ENCODE measurements around the gene KDM4C. TPM values are rescaled to one million over a fixed set of nuclear protein-coding genes. Genes with fewer than 3 reads are reported as not detected.

The KDM4C gene
- total RNA-seq, 1 experiment from 2014 or later, result 16.8 TPM

- TF ChIP-seq, protein P1, sequence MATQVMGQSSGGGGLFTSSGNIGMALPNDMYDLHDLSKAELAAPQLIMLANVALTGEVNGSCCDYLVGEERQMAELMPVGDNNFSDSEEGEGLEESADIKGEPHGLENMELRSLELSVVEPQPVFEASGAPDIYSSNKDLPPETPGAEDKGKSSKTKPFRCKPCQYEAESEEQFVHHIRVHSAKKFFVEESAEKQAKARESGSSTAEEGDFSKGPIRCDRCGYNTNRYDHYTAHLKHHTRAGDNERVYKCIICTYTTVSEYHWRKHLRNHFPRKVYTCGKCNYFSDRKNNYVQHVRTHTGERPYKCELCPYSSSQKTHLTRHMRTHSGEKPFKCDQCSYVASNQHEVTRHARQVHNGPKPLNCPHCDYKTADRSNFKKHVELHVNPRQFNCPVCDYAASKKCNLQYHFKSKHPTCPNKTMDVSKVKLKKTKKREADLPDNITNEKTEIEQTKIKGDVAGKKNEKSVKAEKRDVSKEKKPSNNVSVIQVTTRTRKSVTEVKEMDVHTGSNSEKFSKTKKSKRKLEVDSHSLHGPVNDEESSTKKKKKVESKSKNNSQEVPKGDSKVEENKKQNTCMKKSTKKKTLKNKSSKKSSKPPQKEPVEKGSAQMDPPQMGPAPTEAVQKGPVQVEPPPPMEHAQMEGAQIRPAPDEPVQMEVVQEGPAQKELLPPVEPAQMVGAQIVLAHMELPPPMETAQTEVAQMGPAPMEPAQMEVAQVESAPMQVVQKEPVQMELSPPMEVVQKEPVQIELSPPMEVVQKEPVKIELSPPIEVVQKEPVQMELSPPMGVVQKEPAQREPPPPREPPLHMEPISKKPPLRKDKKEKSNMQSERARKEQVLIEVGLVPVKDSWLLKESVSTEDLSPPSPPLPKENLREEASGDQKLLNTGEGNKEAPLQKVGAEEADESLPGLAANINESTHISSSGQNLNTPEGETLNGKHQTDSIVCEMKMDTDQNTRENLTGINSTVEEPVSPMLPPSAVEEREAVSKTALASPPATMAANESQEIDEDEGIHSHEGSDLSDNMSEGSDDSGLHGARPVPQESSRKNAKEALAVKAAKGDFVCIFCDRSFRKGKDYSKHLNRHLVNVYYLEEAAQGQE (IDR thresholded peaks at IDR 0.05; ENCODE audit: low read depth), result no peak
- TF ChIP-seq SRF (IDR thresholded peaks at IDR 0.05; ENCODE audit: low read depth) (no peak), EGR1 (IDR thresholded peaks at IDR 0.05; ENCODE audit: low read depth) (no peak)
- TF ChIP-seq, protein P2, sequence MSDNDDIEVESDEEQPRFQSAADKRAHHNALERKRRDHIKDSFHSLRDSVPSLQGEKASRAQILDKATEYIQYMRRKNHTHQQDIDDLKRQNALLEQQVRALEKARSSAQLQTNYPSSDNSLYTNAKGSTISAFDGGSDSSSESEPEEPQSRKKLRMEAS (IDR thresholded peaks at IDR 0.05), result no peak
Observed at GRCh38 chr9:7147121-7148090, 389.6 kb downstream of the KDM4C start (continued).

DNA sequence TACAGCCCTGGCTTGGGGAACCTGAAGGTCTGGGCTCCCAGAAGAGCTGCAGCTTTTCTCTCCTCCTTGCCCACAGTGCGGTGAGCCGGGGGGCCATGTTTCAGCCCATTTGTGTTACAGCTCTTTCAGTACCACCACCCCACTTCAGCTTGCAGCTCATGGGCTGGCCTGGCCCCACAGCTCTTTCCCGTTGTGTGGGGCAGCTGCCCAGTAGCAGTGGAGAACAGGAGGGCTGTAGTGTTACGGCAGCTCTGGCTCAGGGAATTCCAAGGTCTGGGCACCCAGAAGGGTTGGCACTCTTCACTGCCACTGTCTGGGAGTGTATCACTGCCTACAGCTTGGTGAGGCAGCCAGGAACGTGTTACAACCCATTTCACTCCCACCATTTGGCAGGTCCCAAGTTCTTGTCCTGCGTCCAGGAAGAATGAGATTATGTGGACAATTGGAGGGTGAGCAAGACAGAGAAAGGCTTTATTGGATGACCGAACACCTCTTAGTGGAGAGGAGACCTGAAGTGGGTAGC is 390.5 kb downstream of the KDM4C start:
- Histone ChIP-seq H3K4me2 (ENCODE audit: low read length) (no peak overlapping the region), H3K9me3 (ENCODE audit: control insufficient read depth in 1 of 2, insufficient read depth in 1 of 2, low read depth in 1 of 2, low read length in 2 of 2) (no peaks in the 10 kb centered on the region), H2AFZ (ENCODE audit: low read depth, low read length, poor library complexity, severe bottlenecking) (no peak overlapping the region), H3K27me3 (ENCODE audit: insufficient read depth, low read length) (no peaks in the 10 kb centered on the region), H3K36me3 (ENCODE audit: control insufficient read depth in 1 of 2, insufficient read depth in 2 of 2, low read length in 2 of 2) (no peaks in the 10 kb centered on the region), H3K4me1 (ENCODE audit: control insufficient read depth in 1 of 2, insufficient read depth in 2 of 2, low read length in 2 of 2) (peaks cover 0 to 8% of the 10 kb centered on the region in 2 experiments; a peak in 2 of 4 replicates), H3K9ac (ENCODE audit: low read length) (no peak overlapping the region), H3K27ac (ENCODE audit: low read depth, low read length) (no peak overlapping the region), H3K4me3 (replicated peaks in 1 of 2; ENCODE audit: low read depth in 1 of 2, low read length in 2 of 2) (no peak overlapping the region), H3K9me2 (ENCODE audit: insufficient read depth) (no peaks in the 10 kb centered on the region), H4K20me1 (ENCODE audit: insufficient read depth) (no peaks in the 10 kb centered on the region), H3K79me2 (ENCODE audit: insufficient read depth, low read length) (no peaks in the 10 kb centered on the region)
- ChIA-PET RAD21 (ENCODE audit: low non-redundant PET in 1 of 2, low total read pairs in 2 of 2, uncharacterized antibody in 2 of 2, unreplicated experiment in 2 of 2) (no interaction called here), CTCF (no interaction called here), POLR2A (no interaction called here)
- intact Hi-C loops (cut with micrococcal nuclease), result no loop called here
- DNase-seq (ENCODE audit: low read depth, low spot score), result no peak
- no peak for ATAC-seq
- TF ChIP-seq, protein P2 (IDR thresholded peaks at IDR 0.05), result no peak
- BruUV-seq (replicated peaks), result no TSS peak
